GM19193 (cell line): Measurements from ENCODE around the gene EVA1C.
A peak's percentile ranks its signal among the peaks of the same experiment; 100 is the strongest.

ENCODE experiments used
- POLR2A ChIP-seq: IDR thresholded peaks from 4 replicates; pipeline ENCODE4 v1.6.1; 2011; ENCODE audit not compliant: insufficient read depth, insufficient read length; ENCODE audit errors: extremely low read depth

The EVA1C gene

GRCh38 chr21:32383812-32384211, 28.7 kb upstream of the EVA1C start:
- TF ChIP-seq POLR2A, result no peak

- no peak for TF ChIP-seq POLR2A
Observed at GRCh38 chr21:32386195-32386870, 26.2 kb upstream of the EVA1C start.

GRCh38 chr21:32387151-32387550, 25.4 kb upstream of the EVA1C start:
- no peak for TF ChIP-seq POLR2A

GRCh38 chr21:32388306-32388705, 24.2 kb upstream of the EVA1C start:
- TF ChIP-seq POLR2A, result no peak

GRCh38 chr21:32389337-32390015, 23.0 kb upstream of the EVA1C start:
- no peak for TF ChIP-seq POLR2A

- TF ChIP-seq POLR2A, result no peak
Observed at GRCh38 chr21:32391755-32392154, 20.8 kb upstream of the EVA1C start.

GRCh38 chr21:32392299-32392879, 20.1 kb upstream of the EVA1C start:
- no peak for TF ChIP-seq POLR2A

- TF ChIP-seq POLR2A, result peak; percentile 87
Observed at GRCh38 chr21:32392880-32393676, 19.4 kb upstream of the EVA1C start, which contains the start of gene URB1. Gene URB1 (minus strand): TSS chr21:32393012. CDS start chr21:32392910, 102 bp downstream.

GRCh38 chr21:32393677-32394001, 18.9 kb upstream of the EVA1C start:
- no peak for TF ChIP-seq POLR2A

GRCh38 chr21:32403201-32403777, 9.2 kb upstream of the EVA1C start:
- TF ChIP-seq POLR2A, result no peak

GRCh38 chr21:32406405-32406804, 6.1 kb upstream of the EVA1C start:
- no peak for TF ChIP-seq POLR2A

GRCh38 chr21:32410291-32410690, 2.2 kb upstream of the EVA1C start:
- no peak for TF ChIP-seq POLR2A

- TF ChIP-seq POLR2A, result no peak
Observed at GRCh38 chr21:32410916-32411315, 1.6 kb upstream of the EVA1C start.

GRCh38 chr21:32411350-32412161, 950 bp upstream of the EVA1C start:
- TF ChIP-seq POLR2A, result no peak
